GM13976 (cell line): Measurements from ENCODE around the gene CNN3.

Experiments
- DNase-seq: peaks from one replicate; pipeline ENCODE4 v3.0.0; 2012; ENCODE audit warnings: low spot score
- in situ Hi-C: fragments of 300-500 bp; cut with MboI; formaldehyde crosslinking; loops from one replicate; pipeline ENCODE4 v1.12.0; 2022; ENCODE audit warnings: low sequenced_read_pairs, mixed read lengths, inconsistent platforms; ENCODE audit not compliant: unreplicated experiment
- TF ChIP-seq, protein P1 (sequence below): IDR thresholded peaks from 2 replicates; pipeline ENCODE4 v1.5.1; 2012; ENCODE audit warnings: borderline replicate concordance, mild to moderate bottlenecking; ENCODE audit not compliant: insufficient read depth; ENCODE audit errors: extremely low read depth, missing control alignments, control extremely low read depth

CNN3 gene

DNA sequence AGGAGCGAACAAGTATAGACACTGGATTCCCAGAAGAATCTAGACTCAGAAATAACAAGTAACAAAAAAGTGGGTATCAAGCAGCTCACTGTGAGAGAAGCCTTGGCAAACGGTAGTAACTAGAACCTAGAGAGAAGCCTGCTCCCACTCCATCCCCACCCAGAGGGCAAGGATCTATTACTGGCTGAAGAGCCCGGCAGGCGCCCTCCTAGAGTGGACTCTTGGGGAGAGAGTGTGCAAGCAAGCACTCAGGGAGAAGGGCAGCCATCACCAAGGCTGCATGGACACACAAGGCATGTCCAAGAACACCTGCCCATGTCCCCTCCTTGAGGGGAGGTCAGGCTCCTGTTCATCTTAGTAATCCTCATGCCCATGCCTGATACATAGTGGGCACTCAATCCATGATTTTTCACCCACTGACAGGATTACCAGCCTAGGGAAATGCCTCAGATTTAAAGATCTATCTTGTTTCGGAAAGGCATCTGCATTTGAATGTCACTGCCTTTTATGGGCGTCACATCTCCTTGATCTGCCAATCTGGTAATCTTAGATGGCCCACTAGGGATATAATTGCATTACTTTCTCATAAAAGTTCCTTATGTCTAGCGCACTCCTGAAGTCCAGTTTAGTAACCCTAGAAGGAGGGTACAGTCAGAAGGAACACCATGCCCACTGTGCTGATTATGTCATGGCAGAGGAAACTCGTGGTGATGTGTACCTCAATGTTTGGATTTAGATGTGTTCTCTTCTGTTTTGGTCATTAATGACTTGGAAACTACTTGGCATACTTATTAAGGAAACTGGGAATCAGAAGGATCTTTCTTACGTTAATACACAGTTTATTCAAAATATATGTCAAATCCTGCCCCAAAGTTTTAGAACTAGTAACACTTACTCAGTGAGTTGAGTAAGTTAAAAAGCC lies 14.4 kb downstream of the CNN3 start:
- DNase-seq, result no peak
- TF ChIP-seq, protein P1, sequence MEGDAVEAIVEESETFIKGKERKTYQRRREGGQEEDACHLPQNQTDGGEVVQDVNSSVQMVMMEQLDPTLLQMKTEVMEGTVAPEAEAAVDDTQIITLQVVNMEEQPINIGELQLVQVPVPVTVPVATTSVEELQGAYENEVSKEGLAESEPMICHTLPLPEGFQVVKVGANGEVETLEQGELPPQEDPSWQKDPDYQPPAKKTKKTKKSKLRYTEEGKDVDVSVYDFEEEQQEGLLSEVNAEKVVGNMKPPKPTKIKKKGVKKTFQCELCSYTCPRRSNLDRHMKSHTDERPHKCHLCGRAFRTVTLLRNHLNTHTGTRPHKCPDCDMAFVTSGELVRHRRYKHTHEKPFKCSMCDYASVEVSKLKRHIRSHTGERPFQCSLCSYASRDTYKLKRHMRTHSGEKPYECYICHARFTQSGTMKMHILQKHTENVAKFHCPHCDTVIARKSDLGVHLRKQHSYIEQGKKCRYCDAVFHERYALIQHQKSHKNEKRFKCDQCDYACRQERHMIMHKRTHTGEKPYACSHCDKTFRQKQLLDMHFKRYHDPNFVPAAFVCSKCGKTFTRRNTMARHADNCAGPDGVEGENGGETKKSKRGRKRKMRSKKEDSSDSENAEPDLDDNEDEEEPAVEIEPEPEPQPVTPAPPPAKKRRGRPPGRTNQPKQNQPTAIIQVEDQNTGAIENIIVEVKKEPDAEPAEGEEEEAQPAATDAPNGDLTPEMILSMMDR, result no peak
- in situ Hi-C loops, result no loop called here

DNA sequence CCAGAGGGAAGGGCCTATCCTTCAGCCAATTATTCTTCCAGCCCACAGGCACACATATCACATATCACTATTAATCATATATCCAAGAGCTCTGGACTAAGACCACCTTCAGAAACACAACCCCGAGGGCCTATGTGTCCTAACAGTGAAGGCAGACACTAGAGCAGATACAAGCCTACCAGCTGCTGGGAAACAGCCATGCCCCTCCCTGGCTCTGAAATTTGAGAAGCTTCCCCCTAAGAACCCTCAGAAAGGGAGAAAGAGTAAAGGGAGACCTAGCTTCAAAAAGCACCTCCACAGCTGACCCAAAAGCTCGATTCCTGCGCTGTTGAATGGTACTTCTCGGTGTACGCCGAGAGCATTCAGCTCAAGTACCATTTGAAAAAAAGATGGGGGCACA lies 17.4 kb downstream of the CNN3 start:
- TF ChIP-seq, protein P1, result no peak
- DNase-seq, result no peak
- in situ Hi-C loops, result no loop called here

DNA sequence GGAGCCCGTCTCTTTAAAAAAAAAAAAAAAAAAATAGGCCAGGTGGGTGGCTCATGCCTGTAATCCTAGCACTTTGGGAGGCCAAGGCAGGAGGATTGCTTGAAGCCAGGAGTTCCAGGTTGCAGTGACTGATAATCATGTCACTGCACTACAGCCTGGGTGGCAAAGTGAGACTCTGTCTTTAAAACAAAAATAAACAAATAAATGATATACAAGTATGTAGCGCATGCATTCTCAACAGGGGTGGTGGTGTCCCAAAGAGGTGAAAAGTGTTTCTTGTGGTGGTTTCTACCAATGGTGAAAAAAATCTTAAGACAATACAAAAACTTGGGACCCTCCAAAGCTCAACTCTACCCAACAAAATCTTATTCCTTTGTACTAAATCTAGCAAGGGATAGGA lies 17.9 kb downstream of the CNN3 start:
- in situ Hi-C loops, result no loop called here
- TF ChIP-seq, protein P1, result no peak
- no peak for DNase-seq

DNA sequence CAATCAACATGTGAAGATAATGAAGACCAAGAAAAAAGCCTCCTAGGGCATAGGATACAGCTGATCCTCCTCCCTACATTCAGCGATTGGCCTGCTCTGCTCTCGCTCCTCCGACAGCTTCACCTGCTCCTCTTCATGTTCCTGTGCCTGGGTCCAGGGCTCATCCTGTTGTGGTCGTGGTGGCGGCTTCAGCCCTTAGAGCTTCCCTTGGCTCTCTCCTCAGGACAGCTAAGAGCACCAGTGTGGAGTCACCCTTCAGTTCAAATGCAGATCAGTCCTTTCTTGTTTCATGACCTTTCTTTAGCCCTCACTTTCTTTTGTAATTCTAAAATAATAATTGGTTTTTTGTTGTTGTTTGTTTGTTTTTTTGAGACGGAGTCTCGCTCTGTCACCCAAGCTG lies 18.7 kb downstream of the CNN3 start:
- TF ChIP-seq, protein P1, result no peak
- no peak for DNase-seq
- in situ Hi-C loops, result no loop called here

DNA sequence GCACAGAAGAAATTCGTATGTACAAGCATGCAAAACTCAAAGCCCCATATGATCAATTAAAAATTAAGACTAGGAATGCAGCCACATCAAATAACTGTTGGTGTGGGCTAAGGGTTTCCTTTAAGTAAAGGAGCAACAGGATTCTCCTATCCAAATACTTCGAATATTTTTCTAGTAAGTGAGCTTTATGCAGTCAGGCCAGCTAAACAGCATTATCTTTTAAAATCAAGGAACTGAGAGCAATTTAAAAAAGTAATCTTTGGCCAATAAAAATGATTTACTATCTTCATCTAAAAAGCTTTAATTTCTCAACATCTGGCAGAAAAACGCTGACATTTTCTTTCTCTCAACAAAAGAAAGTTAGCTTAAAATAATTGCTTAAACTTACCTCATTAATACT lies 19.8 kb downstream of the CNN3 start:
- DNase-seq, result no peak
- TF ChIP-seq, protein P1, result no peak
- in situ Hi-C loops, result no loop called here

DNA sequence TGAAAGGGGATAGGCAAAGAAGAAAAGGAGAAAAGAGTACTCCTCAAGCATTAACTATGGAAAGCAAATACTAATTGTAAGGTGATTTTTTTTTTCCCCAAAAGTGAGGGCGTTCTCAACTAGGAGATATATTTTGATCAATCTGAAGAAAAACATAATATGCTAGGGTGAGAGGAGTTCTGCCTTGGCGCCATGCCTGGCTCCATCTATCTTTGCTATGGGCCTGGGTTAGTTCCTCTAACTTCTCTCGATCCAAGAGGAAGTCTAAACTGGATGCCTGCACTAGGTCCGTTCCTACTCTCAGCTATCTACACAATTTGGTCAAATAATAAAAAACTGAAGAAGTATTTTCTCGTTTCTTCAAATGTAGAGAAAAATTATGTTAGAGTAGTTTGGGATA lies 20.5 kb downstream of the CNN3 start:
- no peak for DNase-seq
- TF ChIP-seq, protein P1, result no peak
- in situ Hi-C loops, result no loop called here
